ENCODE measurements around the gene TMEM87A.
"Not testable (repeated sequence)": the region's sequence is repeated elsewhere in the genome, so short reads cannot be mapped to it uniquely, and the experiment has no call there.

DNA sequence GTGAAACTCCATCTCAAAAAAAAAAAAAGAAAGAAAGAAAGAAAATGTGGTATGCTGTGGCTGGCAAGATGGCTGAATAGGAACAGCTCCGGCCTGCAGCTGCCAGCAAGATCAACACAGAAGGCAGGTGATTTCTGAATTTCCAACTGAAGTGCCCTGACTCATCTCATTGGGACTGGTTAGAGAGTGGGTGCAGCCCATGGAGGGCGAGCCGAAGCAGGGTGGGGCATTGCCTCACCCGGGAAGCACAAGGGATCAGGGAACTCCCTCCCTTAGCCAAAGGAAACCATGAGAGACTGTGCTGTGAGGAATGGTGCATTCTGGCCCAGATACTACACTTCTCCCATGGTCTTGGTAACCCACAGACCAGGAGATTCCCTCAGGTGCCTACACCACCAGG, 27.8 kb upstream of the TMEM87A start:
- not testable (repeated sequence) for TF ChIP-seq EZH2 (IDR thresholded peaks at IDR 0.05; ENCODE audit: low read length, missing control alignments)
- TF ChIP-seq, protein P1, sequence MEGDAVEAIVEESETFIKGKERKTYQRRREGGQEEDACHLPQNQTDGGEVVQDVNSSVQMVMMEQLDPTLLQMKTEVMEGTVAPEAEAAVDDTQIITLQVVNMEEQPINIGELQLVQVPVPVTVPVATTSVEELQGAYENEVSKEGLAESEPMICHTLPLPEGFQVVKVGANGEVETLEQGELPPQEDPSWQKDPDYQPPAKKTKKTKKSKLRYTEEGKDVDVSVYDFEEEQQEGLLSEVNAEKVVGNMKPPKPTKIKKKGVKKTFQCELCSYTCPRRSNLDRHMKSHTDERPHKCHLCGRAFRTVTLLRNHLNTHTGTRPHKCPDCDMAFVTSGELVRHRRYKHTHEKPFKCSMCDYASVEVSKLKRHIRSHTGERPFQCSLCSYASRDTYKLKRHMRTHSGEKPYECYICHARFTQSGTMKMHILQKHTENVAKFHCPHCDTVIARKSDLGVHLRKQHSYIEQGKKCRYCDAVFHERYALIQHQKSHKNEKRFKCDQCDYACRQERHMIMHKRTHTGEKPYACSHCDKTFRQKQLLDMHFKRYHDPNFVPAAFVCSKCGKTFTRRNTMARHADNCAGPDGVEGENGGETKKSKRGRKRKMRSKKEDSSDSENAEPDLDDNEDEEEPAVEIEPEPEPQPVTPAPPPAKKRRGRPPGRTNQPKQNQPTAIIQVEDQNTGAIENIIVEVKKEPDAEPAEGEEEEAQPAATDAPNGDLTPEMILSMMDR (conservative IDR thresholded peaks at IDR 0.05 in 1 of 2, IDR thresholded peaks at IDR 0.05 in 1 of 2; ENCODE audit: low read depth in 1 of 2, low read length in 2 of 2): not testable (repeated sequence)
